ENCODE results near the gene SORCS2.

Gene SORCS2

GRCh38 chr4:7251321-7251720, 59.0 kb downstream of the SORCS2 start:
- H3K4me3 ChIP-seq (ENCODE audit: low read depth, low read length), result no peak overlapping the region
- TF ChIP-seq CTCF (IDR thresholded peaks at IDR 0.05; ENCODE audit: insufficient read depth, low read length, missing control alignments), result no peak
- DNase-seq (ENCODE audit: low read depth, low spot score), result no peak
- POLR2A ChIA-PET, result no interaction called here
- CTCF ChIA-PET, result interaction anchor here (1.5 kb wide), 1 partner anchor 45 kb away, joined by 4 read pairs; no protein-coding TSS in a partner anchor

- ChIA-PET POLR2A (no interaction called here), CTCF (interaction anchor here (1.5 kb wide), 1 partner anchor 44 kb away, joined by 4 read pairs; no protein-coding TSS in a partner anchor)
- H3K4me3 ChIP-seq (ENCODE audit: low read depth, low read length), result no peak overlapping the region
- TF ChIP-seq CTCF (IDR thresholded peaks at IDR 0.05; ENCODE audit: insufficient read depth, low read length, missing control alignments), result no peak
- DNase-seq (ENCODE audit: low read depth, low spot score), result no peak
Observed at GRCh38 chr4:7252051-7252450, 59.7 kb downstream of the SORCS2 start.

GRCh38 chr4:7252510-7253340, 60.4 kb downstream of the SORCS2 start:
- no peak for TF ChIP-seq CTCF (IDR thresholded peaks at IDR 0.05; ENCODE audit: insufficient read depth, low read length, missing control alignments)
- ChIA-PET POLR2A (no interaction called here), CTCF (interaction anchor here (1.0 to 1.5 kb wide), 3 partner anchors 12 to 58 kb away, joined by 3 to 4 read pairs (median 3); no protein-coding TSS in a partner anchor)
- no peak overlapping the region for H3K4me3 ChIP-seq (ENCODE audit: low read depth, low read length)
- DNase-seq (ENCODE audit: low read depth, low spot score), result no peak

GRCh38 chr4:7253341-7253700, 61.0 kb downstream of the SORCS2 start:
- no peak for TF ChIP-seq CTCF (IDR thresholded peaks at IDR 0.05; ENCODE audit: insufficient read depth, low read length, missing control alignments)
- DNase-seq (ENCODE audit: low read depth, low spot score), result no peak
- POLR2A ChIA-PET, result no interaction called here
- CTCF ChIA-PET, result interaction anchor here (0.9 to 1.4 kb wide), 3 partner anchors 11 to 58 kb away, joined by 3 read pairs; no protein-coding TSS in a partner anchor
- H3K4me3 ChIP-seq (ENCODE audit: low read depth, low read length), result no peak overlapping the region

- CTCF ChIA-PET, result interaction anchor here (0.9 to 1.4 kb wide), 2 partner anchors 11 to 59 kb away, joined by 3 read pairs; no protein-coding TSS in a partner anchor
- no peak for TF ChIP-seq CTCF (IDR thresholded peaks at IDR 0.05; ENCODE audit: insufficient read depth, low read length, missing control alignments)
Observed at GRCh38 chr4:7253837-7254236, 61.5 kb downstream of the SORCS2 start.

GRCh38 chr4:7254736-7255487, 62.6 kb downstream of the SORCS2 start:
- DNase-seq (ENCODE audit: low read depth, low spot score), result no peak
- no peak for TF ChIP-seq CTCF (IDR thresholded peaks at IDR 0.05; ENCODE audit: insufficient read depth, low read length, missing control alignments)
- CTCF ChIA-PET, result no interaction called here
- POLR2A ChIA-PET, result no interaction called here
- no peak overlapping the region for H3K4me3 ChIP-seq (ENCODE audit: low read depth, low read length)

More at GRCh38 chr4:7253837-7254236, 61.5 kb downstream of the SORCS2 start:
- no peak overlapping the region for H3K4me3 ChIP-seq (ENCODE audit: low read depth, low read length)
- POLR2A ChIA-PET, result no interaction called here
- DNase-seq (ENCODE audit: low read depth, low spot score), result no peak
